ENCODE measurements around the gene LRFN2. TPM values are rescaled to one million over a fixed set of nuclear protein-coding genes. Genes with fewer than 3 reads are reported as not detected.

LRFN2 gene
- total RNA-seq, 1 donor from 2014 or later = not detected

- no peak for TF ChIP-seq CTCF (IDR thresholded peaks at IDR 0.05; ENCODE audit: unreplicated experiment)
- no peaks in the 10 kb centered on the region for H3K4me1 Mint-ChIP-seq
- H3K36me3 Mint-ChIP-seq = no peaks in the 10 kb centered on the region
- H3K27ac Mint-ChIP-seq = no peak overlapping the region
- DNase-seq (ENCODE audit: low spot score in 2 of 2, unreplicated experiment in 2 of 2) = no peak
- no peak overlapping the region for H3K4me3 Mint-ChIP-seq
- H3K9me3 Mint-ChIP-seq = no peaks in the 10 kb centered on the region
- peaks cover 43% of the 10 kb centered on the region for H3K27me3 Mint-ChIP-seq (ENCODE audit: low read depth)
Observed at GRCh38 chr6:40419946-40420728, 167.0 kb downstream of the LRFN2 start.

GRCh38 chr6:40419377-40419776, 167.8 kb downstream of the LRFN2 start:
- H3K4me3 Mint-ChIP-seq = no peak overlapping the region
- H3K4me1 Mint-ChIP-seq = no peaks in the 10 kb centered on the region
- peaks cover 39% of the 10 kb centered on the region for H3K27me3 Mint-ChIP-seq (ENCODE audit: low read depth)
- no peak for TF ChIP-seq CTCF (IDR thresholded peaks at IDR 0.05; ENCODE audit: unreplicated experiment)
- no peak overlapping the region for H3K27ac Mint-ChIP-seq
- no peaks in the 10 kb centered on the region for H3K9me3 Mint-ChIP-seq
- H3K36me3 Mint-ChIP-seq = no peaks in the 10 kb centered on the region
- DNase-seq (ENCODE audit: low spot score in 2 of 2, unreplicated experiment in 2 of 2) = no peak

GRCh38 chr6:40417031-40417430, 170.1 kb downstream of the LRFN2 start:
- no peak for TF ChIP-seq CTCF (IDR thresholded peaks at IDR 0.05; ENCODE audit: unreplicated experiment)
- no peak overlapping the region for H3K27ac Mint-ChIP-seq
- no peaks in the 10 kb centered on the region for H3K36me3 Mint-ChIP-seq

GRCh38 chr6:40414617-40415016, 172.5 kb downstream of the LRFN2 start:
- peaks cover 27% of the 10 kb centered on the region for H3K27me3 Mint-ChIP-seq (ENCODE audit: low read depth)

More at GRCh38 chr6:40417031-40417430, 170.1 kb downstream of the LRFN2 start:
- H3K9me3 Mint-ChIP-seq = no peaks in the 10 kb centered on the region
- no peak overlapping the region for H3K4me3 Mint-ChIP-seq
- peaks cover 30% of the 10 kb centered on the region for H3K27me3 Mint-ChIP-seq (ENCODE audit: low read depth)
- no peaks in the 10 kb centered on the region for H3K4me1 Mint-ChIP-seq
- DNase-seq (ENCODE audit: low spot score in 2 of 2, unreplicated experiment in 2 of 2) = no peak

GRCh38 chr6:40413239-40413638, 173.9 kb downstream of the LRFN2 start:
- H3K4me1 Mint-ChIP-seq = no peaks in the 10 kb centered on the region
- H3K27me3 Mint-ChIP-seq (ENCODE audit: low read depth) = peaks cover 31% of the 10 kb centered on the region
- no peak overlapping the region for H3K27ac Mint-ChIP-seq
- no peaks in the 10 kb centered on the region for H3K9me3 Mint-ChIP-seq
- TF ChIP-seq CTCF (IDR thresholded peaks at IDR 0.05; ENCODE audit: unreplicated experiment) = no peak
- no peaks in the 10 kb centered on the region for H3K36me3 Mint-ChIP-seq
- no peak overlapping the region for H3K4me3 Mint-ChIP-seq
- no peak for DNase-seq (ENCODE audit: low spot score in 2 of 2, unreplicated experiment in 2 of 2)

More at GRCh38 chr6:40414617-40415016, 172.5 kb downstream of the LRFN2 start:
- H3K36me3 Mint-ChIP-seq = no peaks in the 10 kb centered on the region
- no peaks in the 10 kb centered on the region for H3K4me1 Mint-ChIP-seq
- no peak overlapping the region for H3K4me3 Mint-ChIP-seq
- TF ChIP-seq CTCF (IDR thresholded peaks at IDR 0.05; ENCODE audit: unreplicated experiment) = no peak
- no peak for DNase-seq (ENCODE audit: low spot score in 2 of 2, unreplicated experiment in 2 of 2)
- H3K27ac Mint-ChIP-seq = no peak overlapping the region
- H3K9me3 Mint-ChIP-seq = no peaks in the 10 kb centered on the region

Data from mesothelial cell of epicardium (in vitro differentiated cells).